ENCODE results near the gene MPP3. TPM values are rescaled to one million over a fixed set of nuclear protein-coding genes. Genes with fewer than 3 reads are reported as not detected.

MPP3 gene
- total and polyA plus RNA-seq, 9 of the 15 experiments (the other 6 are each of a cell fraction or from before 2014, with no cell fraction given): 0.41 to 10.4 (median 4.5) TPM

GRCh38 chr17:43832976-43833829 is at the start of gene MPP3 (continued):
- no peak for TF ChIP-seq CUX1 (CRISPR knock-in tag; IDR thresholded peaks at IDR 0.05)
- peak; percentile 75 for TF ChIP-seq CXXC5 (CRISPR knock-in tag; IDR thresholded peaks at IDR 0.05)
- TF ChIP-seq ZEB2 (IDR thresholded peaks at IDR 0.05): no peak
- TF ChIP-seq ZNF23 (CRISPR knock-in tag; IDR thresholded peaks at IDR 0.05): no peak
- no peak for TF ChIP-seq SMAD2 (IDR thresholded peaks at IDR 0.05; ENCODE audit: low read depth, low read length)
- TF ChIP-seq, protein P1, sequence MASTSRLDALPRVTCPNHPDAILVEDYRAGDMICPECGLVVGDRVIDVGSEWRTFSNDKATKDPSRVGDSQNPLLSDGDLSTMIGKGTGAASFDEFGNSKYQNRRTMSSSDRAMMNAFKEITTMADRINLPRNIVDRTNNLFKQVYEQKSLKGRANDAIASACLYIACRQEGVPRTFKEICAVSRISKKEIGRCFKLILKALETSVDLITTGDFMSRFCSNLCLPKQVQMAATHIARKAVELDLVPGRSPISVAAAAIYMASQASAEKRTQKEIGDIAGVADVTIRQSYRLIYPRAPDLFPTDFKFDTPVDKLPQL (IDR thresholded peaks at IDR 0.05; ENCODE audit: extremely low read depth, insufficient read length): no peak
- TF ChIP-seq PTRF (tag; IDR thresholded peaks at IDR 0.05): no peak
- TF ChIP-seq GTF2E2 (tag; IDR thresholded peaks at IDR 0.05): no peak
- TF ChIP-seq ARID3A (IDR thresholded peaks at IDR 0.05; ENCODE audit: borderline replicate concordance, low read depth, low read length): no peak
- peak; percentile 50 for TF ChIP-seq KDM5B (IDR thresholded peaks at IDR 0.05; ENCODE audit: insufficient replicate concordance, low read depth, low read length)
- peak; percentile 85 for TF ChIP-seq ZNF263 (CRISPR knock-in tag; IDR thresholded peaks at IDR 0.05; ENCODE audit: borderline replicate concordance)
- TF ChIP-seq ZNF764 (CRISPR knock-in tag; IDR thresholded peaks at IDR 0.05; ENCODE audit: low read depth): no peak
- TF ChIP-seq, protein P2, sequence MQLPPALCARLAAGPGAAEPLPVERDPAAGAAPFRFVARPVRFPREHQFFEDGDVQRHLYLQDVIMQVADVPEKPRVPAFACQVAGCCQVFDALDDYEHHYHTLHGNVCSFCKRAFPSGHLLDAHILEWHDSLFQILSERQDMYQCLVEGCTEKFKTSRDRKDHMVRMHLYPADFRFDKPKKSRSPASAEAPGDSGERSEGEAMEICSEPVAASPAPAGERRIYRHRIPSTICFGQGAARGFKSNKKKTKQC (CRISPR knock-in tag; IDR thresholded peaks at IDR 0.05): no peak
- TF ChIP-seq, protein P3, sequence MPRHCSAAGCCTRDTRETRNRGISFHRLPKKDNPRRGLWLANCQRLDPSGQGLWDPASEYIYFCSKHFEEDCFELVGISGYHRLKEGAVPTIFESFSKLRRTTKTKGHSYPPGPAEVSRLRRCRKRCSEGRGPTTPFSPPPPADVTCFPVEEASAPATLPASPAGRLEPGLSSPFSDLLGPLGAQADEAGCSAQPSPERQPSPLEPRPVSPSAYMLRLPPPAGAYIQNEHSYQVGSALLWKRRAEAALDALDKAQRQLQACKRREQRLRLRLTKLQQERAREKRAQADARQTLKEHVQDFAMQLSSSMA (CRISPR knock-in tag; IDR thresholded peaks at IDR 0.05): no peak
- no peak for TF ChIP-seq ELF1 (tag; IDR thresholded peaks at IDR 0.05)
- TF ChIP-seq LCOR (CRISPR knock-in tag; IDR thresholded peaks at IDR 0.05): no peak
- TF ChIP-seq SREBF1 (IDR thresholded peaks at IDR 0.05; ENCODE audit: borderline replicate concordance, low read depth, low read length): no peak
- peak; percentile 69 for TF ChIP-seq RBFOX2 (IDR thresholded peaks at IDR 0.05; ENCODE audit: low read depth, low read length)
- TF ChIP-seq NRF1 (conservative IDR thresholded peaks at IDR 0.05 in 1 of 2, IDR thresholded peaks at IDR 0.05 in 1 of 2): peak in 1 of 2 experiments; percentile 64; a peak in 2 of 4 replicates

All from K562 (cell line).